GM18508 (cell line): ENCODE data around the gene PDE9A.
"Not testable (repeated sequence)": the region's sequence is repeated elsewhere in the genome, so short reads cannot be mapped to it uniquely, and the experiment has no call there.

Experiments
- ATAC-seq: cut with Tn5 transposase; IDR thresholded peaks from one replicate; pipeline ENCODE4 v1.9.1; 2021; ENCODE audit warnings: moderate number of reproducible peaks; ENCODE audit not compliant: insufficient read depth, unreplicated experiment

Gene PDE9A

GRCh38 chr21:42623694-42624093 lies 29.7 kb upstream of the PDE9A start:
- ATAC-seq, result no peak

- ATAC-seq, result no peak
Observed at GRCh38 chr21:42624095-42624790, 29.2 kb upstream of the PDE9A start.

- no peak for ATAC-seq
Observed at GRCh38 chr21:42624936-42625335, 28.5 kb upstream of the PDE9A start.

- no peak for ATAC-seq
Observed at GRCh38 chr21:42626171-42626570, 27.2 kb upstream of the PDE9A start.

- no peak for ATAC-seq
Observed at GRCh38 chr21:42627527-42628289, 25.7 kb upstream of the PDE9A start.

GRCh38 chr21:42628466-42629061 lies 24.9 kb upstream of the PDE9A start:
- not testable (repeated sequence) for ATAC-seq

- ATAC-seq, result no peak
Observed at GRCh38 chr21:42629933-42630589, 23.4 kb upstream of the PDE9A start.

- no peak for ATAC-seq
Observed at GRCh38 chr21:42630626-42631025, 22.8 kb upstream of the PDE9A start.

GRCh38 chr21:42631142-42631541 lies 22.3 kb upstream of the PDE9A start:
- ATAC-seq, result no peak

- no peak for ATAC-seq
Observed at GRCh38 chr21:42632336-42632751, 21.1 kb upstream of the PDE9A start.

- no peak for ATAC-seq
Observed at GRCh38 chr21:42632771-42633690, 20.4 kb upstream of the PDE9A start.

GRCh38 chr21:42633858-42634257 lies 19.6 kb upstream of the PDE9A start:
- no peak for ATAC-seq

- ATAC-seq, result no peak
Observed at GRCh38 chr21:42635848-42636519, 17.4 kb upstream of the PDE9A start.

GRCh38 chr21:42636520-42637266 lies 16.7 kb upstream of the PDE9A start:
- ATAC-seq, result no peak

- ATAC-seq, result no peak
Observed at GRCh38 chr21:42637267-42638041, 16.0 kb upstream of the PDE9A start.

- no peak for ATAC-seq
Observed at GRCh38 chr21:42638266-42638863, 15.1 kb upstream of the PDE9A start.

- no peak for ATAC-seq
Observed at GRCh38 chr21:42639646-42640152, 13.7 kb upstream of the PDE9A start.
